ENCODE data around the gene SMARCA2. TPM values are rescaled to one million over a fixed set of nuclear protein-coding genes. Genes with fewer than 3 reads are reported as not detected.

SMARCA2 gene
- total and polyA plus RNA-seq, 3 donors from 2014 or later = 176 to 251 (median 241) TPM

DNA sequence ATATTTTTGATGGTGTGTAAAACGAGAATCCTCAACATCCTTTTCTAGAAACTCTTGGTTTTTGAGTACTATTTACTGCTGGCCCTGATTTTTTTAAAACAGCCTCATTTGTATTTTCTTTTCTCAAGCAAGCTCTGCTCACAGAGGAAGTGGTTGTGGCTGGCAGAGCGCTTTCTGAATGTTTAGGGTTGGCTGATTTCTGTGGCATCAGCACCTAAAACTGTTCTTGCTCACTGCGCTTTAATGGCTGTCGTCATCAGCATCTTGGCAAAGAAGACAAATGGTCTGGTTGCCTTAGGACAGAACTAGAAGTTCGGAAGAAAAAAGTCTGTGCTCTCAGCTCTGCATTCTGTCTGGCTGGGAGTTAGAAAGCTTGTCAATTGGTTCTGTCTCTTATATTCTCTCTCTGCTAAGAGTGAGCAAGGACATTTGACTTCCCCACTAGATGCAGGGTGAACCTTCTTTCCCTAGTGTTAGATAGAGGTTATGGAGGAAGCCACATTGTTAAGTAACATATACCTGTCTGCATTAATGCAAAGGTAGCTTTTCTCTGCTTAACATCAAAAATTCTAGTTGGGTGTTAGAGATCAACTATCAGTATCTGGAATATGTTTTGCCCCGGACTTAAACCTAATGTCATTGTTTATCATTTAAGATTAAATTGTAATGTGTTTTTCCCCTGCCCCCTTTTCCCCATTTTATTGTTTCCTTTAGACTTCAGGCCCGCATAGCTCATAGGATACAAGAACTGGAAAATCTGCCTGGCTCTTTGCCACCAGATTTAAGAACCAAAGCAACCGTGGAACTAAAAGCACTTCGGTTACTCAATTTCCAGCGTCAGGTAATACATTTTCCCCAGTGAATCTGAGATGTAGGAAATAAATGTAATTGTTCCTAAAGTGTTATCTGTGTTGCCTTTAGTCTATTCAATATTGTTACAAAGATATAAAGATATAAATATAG lies 39.0 kb downstream of the SMARCA2 start:
- TF ChIP-seq, protein P1, sequence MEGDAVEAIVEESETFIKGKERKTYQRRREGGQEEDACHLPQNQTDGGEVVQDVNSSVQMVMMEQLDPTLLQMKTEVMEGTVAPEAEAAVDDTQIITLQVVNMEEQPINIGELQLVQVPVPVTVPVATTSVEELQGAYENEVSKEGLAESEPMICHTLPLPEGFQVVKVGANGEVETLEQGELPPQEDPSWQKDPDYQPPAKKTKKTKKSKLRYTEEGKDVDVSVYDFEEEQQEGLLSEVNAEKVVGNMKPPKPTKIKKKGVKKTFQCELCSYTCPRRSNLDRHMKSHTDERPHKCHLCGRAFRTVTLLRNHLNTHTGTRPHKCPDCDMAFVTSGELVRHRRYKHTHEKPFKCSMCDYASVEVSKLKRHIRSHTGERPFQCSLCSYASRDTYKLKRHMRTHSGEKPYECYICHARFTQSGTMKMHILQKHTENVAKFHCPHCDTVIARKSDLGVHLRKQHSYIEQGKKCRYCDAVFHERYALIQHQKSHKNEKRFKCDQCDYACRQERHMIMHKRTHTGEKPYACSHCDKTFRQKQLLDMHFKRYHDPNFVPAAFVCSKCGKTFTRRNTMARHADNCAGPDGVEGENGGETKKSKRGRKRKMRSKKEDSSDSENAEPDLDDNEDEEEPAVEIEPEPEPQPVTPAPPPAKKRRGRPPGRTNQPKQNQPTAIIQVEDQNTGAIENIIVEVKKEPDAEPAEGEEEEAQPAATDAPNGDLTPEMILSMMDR (IDR thresholded peaks at IDR 0.05) = no peak
- TF ChIP-seq POLR2A (IDR thresholded peaks at IDR 0.05) = no peak
- no peaks in the 10 kb centered on the region for H3K36me3 ChIP-seq (ENCODE audit: low read depth, missing control alignments)
- peak; percentile 40 for DNase-seq
- no peaks in the 10 kb centered on the region for H3K9me3 ChIP-seq
- 46 to 66% methylated on average over 10 of the region's 10 CpGs for WGBS, 2 donors
- intact Hi-C loops (cut with DNase I; ENCODE audit: low total_unique reads) = no loop called here
- no peak overlapping the region for H3K4me3 ChIP-seq
- H3K27ac ChIP-seq = peak overlapping the region in 1 of 2 donors; percentile 43
- H3K27me3 ChIP-seq = no peaks in the 10 kb centered on the region
- peaks cover 8% of the 10 kb centered on the region for H3K4me1 ChIP-seq

DNA sequence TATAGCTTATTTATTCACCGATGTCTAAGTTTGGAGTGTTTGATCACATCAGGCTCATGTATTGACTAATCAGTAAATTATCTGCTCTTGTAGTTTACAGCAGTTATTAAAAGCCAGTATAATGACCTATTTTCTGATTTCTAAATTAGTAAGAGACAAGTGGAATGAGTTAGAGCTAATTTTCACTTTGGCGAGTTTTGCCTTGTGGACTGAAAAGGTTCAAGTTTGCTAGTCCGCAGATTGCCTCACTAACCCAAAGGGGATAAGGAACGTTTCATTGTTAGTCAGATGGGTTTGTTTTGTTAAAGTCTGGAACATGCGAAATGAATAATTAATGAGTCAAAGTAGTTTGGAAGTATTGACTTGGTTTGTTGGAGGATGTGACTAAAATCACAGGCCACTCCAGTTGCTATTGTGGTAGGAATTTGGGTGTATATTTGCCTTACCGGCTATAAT lies 40.1 kb downstream of the SMARCA2 start:
- no peak for DNase-seq
- intact Hi-C loops (cut with DNase I; ENCODE audit: low total_unique reads) = no loop called here
- no peak overlapping the region for H3K27ac ChIP-seq
- H3K36me3 ChIP-seq (ENCODE audit: low read depth, missing control alignments) = no peaks in the 10 kb centered on the region
- TF ChIP-seq, protein P1 (IDR thresholded peaks at IDR 0.05) = no peak
- TF ChIP-seq POLR2A (IDR thresholded peaks at IDR 0.05) = no peak
- WGBS, 2 donors = 88% methylated on average over 6 of the region's 6 CpGs
- H3K4me1 ChIP-seq = peaks cover 8% of the 10 kb centered on the region
- H3K4me3 ChIP-seq = no peak overlapping the region
- H3K9me3 ChIP-seq = no peaks in the 10 kb centered on the region
- no peaks in the 10 kb centered on the region for H3K27me3 ChIP-seq

DNA sequence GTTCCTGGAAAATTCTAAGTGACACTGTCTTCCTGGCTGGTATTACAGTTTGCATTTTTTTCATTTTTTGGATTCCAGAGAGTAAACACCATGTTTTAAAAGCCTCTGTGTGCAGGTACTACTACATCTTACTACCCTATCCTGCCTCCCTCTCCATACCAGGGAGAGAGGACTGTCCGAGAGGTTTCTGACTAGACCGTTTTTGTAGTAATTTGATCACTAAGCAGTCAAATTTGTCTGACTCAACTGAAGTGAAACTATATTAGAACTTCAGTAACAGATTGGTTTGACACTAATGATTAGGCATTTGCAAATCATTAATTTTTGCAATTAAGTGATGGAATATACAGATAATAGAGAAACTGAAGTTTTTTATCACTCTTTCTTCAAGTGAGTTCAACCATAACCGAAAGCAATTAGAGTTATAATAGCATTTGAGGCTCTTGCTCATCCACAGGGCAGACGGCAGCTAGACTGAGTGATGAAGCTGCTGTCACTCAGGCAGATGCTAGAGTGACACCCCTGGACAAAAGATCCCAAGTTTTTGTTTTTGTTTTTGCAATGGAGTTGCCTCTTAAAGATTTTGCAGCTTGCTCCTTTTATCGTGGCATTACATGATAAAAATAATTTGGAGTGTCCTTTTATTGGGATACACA lies 44.3 kb downstream of the SMARCA2 start:
- H3K4me1 ChIP-seq = peaks cover 1% of the 10 kb centered on the region
- no peak overlapping the region for H3K4me3 ChIP-seq
- DNase-seq = no peak
- no peaks in the 10 kb centered on the region for H3K9me3 ChIP-seq
- no peak for TF ChIP-seq POLR2A (IDR thresholded peaks at IDR 0.05)
- TF ChIP-seq, protein P1 (IDR thresholded peaks at IDR 0.05) = no peak
- H3K27ac ChIP-seq = no peak overlapping the region
- H3K36me3 ChIP-seq (ENCODE audit: low read depth, missing control alignments) = no peaks in the 10 kb centered on the region
- 85 to 91% methylated on average over 5 of the region's 5 CpGs for WGBS, 2 donors
- intact Hi-C loops (cut with DNase I; ENCODE audit: low total_unique reads) = no loop called here
- no peaks in the 10 kb centered on the region for H3K27me3 ChIP-seq

DNA sequence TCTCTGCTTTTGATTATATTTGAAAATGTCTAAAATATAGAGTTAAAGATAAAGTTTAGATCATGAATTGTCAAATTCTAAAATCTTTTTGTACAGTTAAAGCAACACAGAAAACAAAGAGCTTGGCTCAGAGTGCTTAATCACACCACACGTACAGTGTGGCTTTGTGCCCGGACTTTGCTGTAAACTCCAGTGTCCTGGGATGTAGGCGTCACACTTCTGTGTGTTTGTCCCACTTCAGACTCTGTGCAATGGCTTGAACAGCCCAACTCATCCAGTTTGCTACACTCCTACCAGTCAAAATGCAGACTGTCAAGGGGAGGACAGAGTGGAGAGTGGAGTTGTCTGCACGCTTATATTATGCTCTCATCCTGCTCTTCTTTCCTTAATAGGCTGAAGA lies 45.3 kb downstream of the SMARCA2 start:
- intact Hi-C loops (cut with DNase I; ENCODE audit: low total_unique reads) = no loop called here
- TF ChIP-seq POLR2A (IDR thresholded peaks at IDR 0.05) = no peak
- TF ChIP-seq, protein P1 (IDR thresholded peaks at IDR 0.05) = no peak
- DNase-seq = peak; percentile 36

More for the DNA sequence above, 45.3 kb downstream of the SMARCA2 start:
- no peaks in the 10 kb centered on the region for H3K9me3 ChIP-seq
- H3K4me3 ChIP-seq = no peak overlapping the region
- H3K36me3 ChIP-seq (ENCODE audit: low read depth, missing control alignments) = no peaks in the 10 kb centered on the region
- H3K27me3 ChIP-seq = no peaks in the 10 kb centered on the region
- 82 to 85% methylated on average over 4 of the region's 4 CpGs for WGBS, 2 donors
- H3K4me1 ChIP-seq = no peaks in the 10 kb centered on the region
- no peak overlapping the region for H3K27ac ChIP-seq

Measured in testis (tissue), 3 donors.